ENCODE results near the gene OR1D5.
"Not testable (repeated sequence)": the region's sequence is repeated elsewhere in the genome, so short reads cannot be mapped to it uniquely, and the experiment has no call there.

The OR1D5 gene

GRCh38 chr17:3036800-3037199, 26.6 kb downstream of the OR1D5 start:
- Mint-ChIP-seq H3K27ac (no peak overlapping the region), H3K9me3 (no peaks in the 10 kb centered on the region), H3K27me3 (peaks cover 14% of the 10 kb centered on the region), H3K36me3 (no peaks in the 10 kb centered on the region), H3K4me1 (peaks cover 2% of the 10 kb centered on the region), H3K4me3 (no peak overlapping the region)
- CTCF ChIA-PET: no interaction called here
- DNase-seq: no peak

DNA sequence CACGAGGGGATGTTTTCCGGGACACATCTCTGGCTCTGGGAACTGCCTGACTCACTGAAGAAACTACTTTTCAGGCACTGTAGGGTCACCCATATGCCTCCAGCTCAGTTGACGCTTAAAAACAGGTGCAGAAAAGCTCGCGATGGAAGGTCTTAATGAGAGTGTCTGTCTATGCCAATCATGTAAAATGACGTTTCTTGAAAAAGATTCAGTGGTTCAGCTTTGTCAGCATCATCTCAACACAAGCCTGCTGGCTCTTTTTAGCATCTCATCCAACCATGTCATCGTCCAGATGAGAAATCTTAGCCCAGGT, 27.5 kb downstream of the OR1D5 start:
- H3K4me1 Mint-ChIP-seq: peaks cover 2% of the 10 kb centered on the region
- H3K27me3 Mint-ChIP-seq: peaks cover 5% of the 10 kb centered on the region
- H3K27ac Mint-ChIP-seq: no peak overlapping the region
- no peak overlapping the region for H3K4me3 Mint-ChIP-seq
- H3K36me3 Mint-ChIP-seq: no peaks in the 10 kb centered on the region
- CTCF ChIA-PET: interaction anchor here (1.8 kb wide), 1 partner anchor 8 kb away, joined by 4 read pairs; no protein-coding TSS in a partner anchor
- DNase-seq: no peak
- no peaks in the 10 kb centered on the region for H3K9me3 Mint-ChIP-seq

DNA sequence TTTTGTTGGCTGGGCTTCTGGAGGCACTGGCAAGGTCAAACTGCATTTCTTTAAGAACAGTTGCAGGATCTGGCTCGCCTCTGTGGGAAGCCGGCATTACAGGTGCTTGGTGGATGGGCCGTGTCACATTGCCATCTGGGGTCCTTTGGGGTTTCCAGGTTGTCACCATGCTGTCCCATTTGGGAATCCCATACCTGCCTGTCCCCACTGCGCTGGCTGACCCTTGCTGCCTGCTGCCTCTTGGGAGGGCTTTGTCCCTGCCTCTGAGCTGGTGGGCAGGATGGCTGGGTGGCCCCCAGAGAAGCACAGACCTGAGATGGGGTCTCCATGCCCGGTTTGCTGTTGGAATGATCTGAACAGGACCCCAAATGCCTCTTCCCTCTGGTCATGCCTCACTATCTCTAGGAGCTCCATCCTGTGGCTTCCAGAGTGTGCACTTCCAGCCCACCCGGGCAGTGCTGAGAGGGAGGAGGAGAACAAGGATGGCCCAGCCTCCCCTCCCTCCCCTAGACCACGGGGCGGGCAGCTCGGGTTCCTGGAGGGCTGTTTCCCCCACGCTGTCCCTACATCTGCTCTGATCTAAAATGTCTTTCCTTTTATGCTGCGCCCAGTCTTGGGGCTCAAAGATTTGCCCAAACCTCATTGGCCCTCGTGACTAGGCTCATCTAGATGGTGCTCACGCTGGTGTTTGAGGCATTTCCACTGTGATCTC, 28.0 kb downstream of the OR1D5 start:
- H3K4me1 Mint-ChIP-seq: peaks cover 2% of the 10 kb centered on the region
- DNase-seq: no peak
- H3K27me3 Mint-ChIP-seq: peaks cover 3% of the 10 kb centered on the region
- H3K4me3 Mint-ChIP-seq: no peak overlapping the region
- no peak overlapping the region for H3K27ac Mint-ChIP-seq
- CTCF ChIA-PET: interaction anchor here (1.8 kb wide), 1 partner anchor 9 kb away, joined by 4 read pairs; no protein-coding TSS in a partner anchor
- H3K36me3 Mint-ChIP-seq: no peaks in the 10 kb centered on the region
- no peaks in the 10 kb centered on the region for H3K9me3 Mint-ChIP-seq

GRCh38 chr17:3034578-3034920, 28.9 kb downstream of the OR1D5 start:
- CTCF ChIA-PET: no interaction called here
- H3K4me3 Mint-ChIP-seq: no peak overlapping the region
- H3K4me1 Mint-ChIP-seq: peaks cover 2% of the 10 kb centered on the region
- no peaks in the 10 kb centered on the region for H3K9me3 Mint-ChIP-seq
- no peak overlapping the region for H3K27ac Mint-ChIP-seq
- no peak for DNase-seq
- peaks cover 3% of the 10 kb centered on the region for H3K27me3 Mint-ChIP-seq
- no peaks in the 10 kb centered on the region for H3K36me3 Mint-ChIP-seq

- Mint-ChIP-seq H3K36me3 (no peaks in the 10 kb centered on the region), H3K27me3 (peaks cover 2% of the 10 kb centered on the region), H3K4me1 (peaks cover under 1% of the 10 kb centered on the region), H3K4me3 (no peak overlapping the region), H3K9me3 (no peaks in the 10 kb centered on the region), H3K27ac (no peak overlapping the region)
- CTCF ChIA-PET: no interaction called here
- no peak for DNase-seq
Observed at GRCh38 chr17:3033741-3034577, 29.4 kb downstream of the OR1D5 start.

- H3K27ac Mint-ChIP-seq: no peak overlapping the region
- no peaks in the 10 kb centered on the region for H3K4me1 Mint-ChIP-seq
- no peaks in the 10 kb centered on the region for H3K36me3 Mint-ChIP-seq
- DNase-seq: no peak
- H3K27me3 Mint-ChIP-seq: no peaks in the 10 kb centered on the region
- H3K9me3 Mint-ChIP-seq: no peaks in the 10 kb centered on the region
- H3K4me3 Mint-ChIP-seq: no peak overlapping the region
- CTCF ChIA-PET: no interaction called here
Observed at GRCh38 chr17:3033248-3033640, 30.2 kb downstream of the OR1D5 start.

- Mint-ChIP-seq H3K4me3 (no peak overlapping the region), H3K36me3 (no peaks in the 10 kb centered on the region), H3K9me3 (no peaks in the 10 kb centered on the region), H3K4me1 (no peaks in the 10 kb centered on the region), H3K27me3 (no peaks in the 10 kb centered on the region), H3K27ac (no peak overlapping the region)
- DNase-seq: no peak
- CTCF ChIA-PET: no interaction called here
Observed at GRCh38 chr17:3032258-3033247, 30.9 kb downstream of the OR1D5 start.

DNA sequence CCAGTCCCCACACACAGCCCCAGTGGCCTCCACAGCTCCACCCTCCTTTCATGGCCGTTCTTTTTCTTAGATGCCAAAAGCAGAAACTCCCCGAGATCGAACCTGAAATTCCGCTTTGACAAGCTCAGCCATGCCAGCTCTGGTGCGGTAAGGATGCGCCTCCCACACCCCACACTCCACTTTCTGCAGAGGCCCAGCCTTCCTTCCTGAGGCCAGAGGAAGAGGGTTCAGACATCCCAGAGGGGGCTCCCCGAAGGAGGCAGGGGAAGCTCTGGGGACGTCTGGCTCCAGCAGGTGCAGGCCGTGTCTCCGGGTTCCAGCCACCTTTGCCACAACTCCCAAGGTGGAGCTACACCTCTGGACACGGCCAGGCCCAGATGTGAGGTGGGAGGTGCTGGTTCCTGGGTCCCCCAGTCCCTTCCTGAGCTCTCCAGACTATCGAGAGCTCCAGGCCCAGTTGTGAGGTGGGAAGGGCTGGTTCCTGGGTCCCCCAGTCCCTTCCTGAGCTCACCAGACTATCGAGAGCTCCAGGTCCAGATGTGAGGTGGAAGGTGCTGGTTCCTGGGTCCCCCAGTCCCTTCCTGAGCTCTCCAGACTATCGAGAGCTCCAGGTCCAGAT, 32.4 kb downstream of the OR1D5 start:
- H3K27me3 Mint-ChIP-seq, H3K9me3 Mint-ChIP-seq, H3K36me3 Mint-ChIP-seq, DNase-seq, H3K4me3 Mint-ChIP-seq, H3K4me1 Mint-ChIP-seq, H3K27ac Mint-ChIP-seq: not testable (repeated sequence)
- CTCF ChIA-PET: interaction anchor here (1.2 kb wide), 1 partner anchor 16 kb away, joined by 3 read pairs; no protein-coding TSS in a partner anchor

DNA sequence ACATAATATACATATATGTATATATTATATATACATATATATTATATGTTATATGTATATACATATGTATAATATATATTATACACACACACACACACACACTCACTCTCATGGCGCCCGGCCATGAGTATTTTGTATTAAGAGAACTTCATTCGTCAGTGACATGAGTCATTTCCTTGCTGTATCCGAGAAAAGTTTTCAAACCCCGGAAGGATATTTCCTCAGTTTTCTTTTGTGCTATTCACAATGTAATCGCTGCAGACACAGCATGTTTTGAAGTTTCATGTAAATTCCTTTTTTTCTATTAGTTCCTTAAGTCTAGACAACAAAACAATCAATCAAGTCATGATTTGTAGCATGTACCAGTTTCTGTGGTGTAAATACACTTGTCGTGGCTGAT, 33.3 kb downstream of the OR1D5 start:
- no peak for DNase-seq
- H3K4me1 Mint-ChIP-seq: no peaks in the 10 kb centered on the region
- CTCF ChIA-PET: interaction anchor here (1.2 kb wide), 1 partner anchor 17 kb away, joined by 3 read pairs; no protein-coding TSS in a partner anchor
- H3K27me3 Mint-ChIP-seq: no peaks in the 10 kb centered on the region
- no peak overlapping the region for H3K27ac Mint-ChIP-seq
- no peaks in the 10 kb centered on the region for H3K36me3 Mint-ChIP-seq
- no peaks in the 10 kb centered on the region for H3K9me3 Mint-ChIP-seq
- H3K4me3 Mint-ChIP-seq: no peak overlapping the region

- no peak for DNase-seq
- H3K9me3 Mint-ChIP-seq: no peaks in the 10 kb centered on the region
- H3K4me3 Mint-ChIP-seq: no peak overlapping the region
- CTCF ChIA-PET: no interaction called here
- no peak overlapping the region for H3K27ac Mint-ChIP-seq
- H3K27me3 Mint-ChIP-seq: no peaks in the 10 kb centered on the region
- peaks cover 2% of the 10 kb centered on the region for H3K36me3 Mint-ChIP-seq
- H3K4me1 Mint-ChIP-seq: no peaks in the 10 kb centered on the region
Observed at GRCh38 chr17:3029213-3029913, 34.0 kb downstream of the OR1D5 start.

GRCh38 chr17:3027786-3028532, 35.4 kb downstream of the OR1D5 start:
- Mint-ChIP-seq H3K4me3 (no peak overlapping the region), H3K27me3 (no peaks in the 10 kb centered on the region), H3K36me3 (peaks cover 11% of the 10 kb centered on the region), H3K4me1 (no peaks in the 10 kb centered on the region), H3K27ac (no peak overlapping the region), H3K9me3 (peaks cover 10% of the 10 kb centered on the region)
- DNase-seq: no peak
- CTCF ChIA-PET: no interaction called here

DNA sequence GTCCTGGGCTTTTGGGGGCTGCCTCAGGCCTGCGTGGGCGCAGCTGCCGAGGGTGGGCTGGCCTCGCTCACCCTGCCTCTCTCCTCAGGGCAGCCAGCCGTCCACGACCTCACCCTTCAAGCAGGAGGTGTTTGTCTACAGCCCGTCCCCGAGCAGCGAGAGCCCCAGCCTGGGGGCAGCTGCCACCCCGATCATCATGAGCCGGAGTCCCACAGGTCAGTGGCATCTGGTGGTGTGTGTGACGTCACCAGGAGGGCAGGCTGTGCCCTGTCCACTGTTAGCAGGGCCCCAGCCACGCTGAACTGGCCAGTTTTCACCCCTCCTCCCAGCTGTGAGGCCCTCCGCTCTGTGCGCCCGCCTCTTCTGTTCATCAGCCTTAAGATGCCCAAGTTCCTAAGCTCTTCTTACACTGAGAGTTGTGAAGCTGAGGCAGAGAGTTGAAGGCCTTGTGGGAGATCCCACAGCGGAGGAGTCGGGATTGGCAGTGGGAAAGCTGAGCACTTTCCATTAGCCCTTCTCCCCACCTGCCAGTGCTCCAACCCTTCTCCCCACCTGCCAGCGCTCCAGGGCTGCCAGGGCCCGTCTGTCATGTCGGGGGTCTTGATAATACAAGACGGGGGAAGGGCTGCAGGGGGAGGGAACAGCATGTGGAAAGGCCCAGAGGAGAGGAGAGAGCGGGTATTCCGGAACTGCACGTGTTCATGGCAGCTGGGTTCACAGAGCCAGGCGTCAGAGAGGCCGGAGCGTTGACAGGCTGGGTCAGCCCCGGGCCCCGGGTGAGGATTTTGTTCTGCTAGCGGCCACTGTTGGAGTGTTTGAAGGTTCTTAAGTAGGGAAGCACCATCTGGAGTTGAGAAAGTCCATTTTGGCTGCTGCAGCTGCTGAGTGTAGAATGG, 36.3 kb downstream of the OR1D5 start:
- DNase-seq: no peak
- no peaks in the 10 kb centered on the region for H3K4me1 Mint-ChIP-seq
- H3K4me3 Mint-ChIP-seq: no peak overlapping the region
- no peaks in the 10 kb centered on the region for H3K27me3 Mint-ChIP-seq
- H3K27ac Mint-ChIP-seq: no peak overlapping the region
- CTCF ChIA-PET: no interaction called here
- peaks cover 19% of the 10 kb centered on the region for H3K9me3 Mint-ChIP-seq
- peaks cover 20% of the 10 kb centered on the region for H3K36me3 Mint-ChIP-seq

All from activated naive CD4-positive, alpha-beta T cell treated with anti-CD3 and anti-CD28 coated beads, Interleukin-2, amount 10 ng/mL, durations not matched to agents 7 days and 5 days (primary cell).